GM12801 (cell line): ENCODE data around the gene CLEC11A.

ENCODE experiments used
- CTCF ChIP-seq: IDR thresholded peaks from one replicate; pipeline ENCODE4 v1.5.1; 2011; ENCODE audit warnings: control low read depth; ENCODE audit not compliant: insufficient read length; ENCODE audit errors: extremely low read depth

CLEC11A gene

GRCh38 chr19:50739914-50740426 lies 16.8 kb downstream of the CLEC11A start:
- no peak for TF ChIP-seq CTCF

- no peak for TF ChIP-seq CTCF
Measured at GRCh38 chr19:50741179-50741933, 18.2 kb downstream of the CLEC11A start.

DNA sequence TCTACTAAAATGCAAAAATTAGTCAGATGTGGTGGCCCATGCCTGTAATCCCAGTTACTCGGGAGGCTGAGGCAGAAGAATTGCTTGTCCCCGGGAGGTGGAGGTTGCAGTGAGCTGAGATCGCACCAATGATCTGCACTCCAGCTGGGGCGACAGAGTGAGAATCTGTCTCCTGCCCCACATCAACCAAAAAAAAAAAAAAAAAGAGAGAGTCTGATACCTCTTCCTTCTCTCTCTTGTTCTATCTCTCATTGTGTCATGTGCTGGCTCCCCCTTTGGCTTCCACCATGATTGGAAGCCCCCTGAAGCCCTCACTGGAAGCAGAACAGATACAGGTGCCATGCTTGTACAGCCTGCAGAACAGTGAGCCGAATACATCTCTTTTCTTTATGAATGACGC lies 20.4 kb downstream of the CLEC11A start:
- no peak for TF ChIP-seq CTCF

- no peak for TF ChIP-seq CTCF
Measured at GRCh38 chr19:50745221-50745620, 22.1 kb downstream of the CLEC11A start.

GRCh38 chr19:50749490-50749889 lies 26.3 kb downstream of the CLEC11A start:
- TF ChIP-seq CTCF = no peak

GRCh38 chr19:50750010-50750409 lies 26.8 kb downstream of the CLEC11A start:
- TF ChIP-seq CTCF = no peak

DNA sequence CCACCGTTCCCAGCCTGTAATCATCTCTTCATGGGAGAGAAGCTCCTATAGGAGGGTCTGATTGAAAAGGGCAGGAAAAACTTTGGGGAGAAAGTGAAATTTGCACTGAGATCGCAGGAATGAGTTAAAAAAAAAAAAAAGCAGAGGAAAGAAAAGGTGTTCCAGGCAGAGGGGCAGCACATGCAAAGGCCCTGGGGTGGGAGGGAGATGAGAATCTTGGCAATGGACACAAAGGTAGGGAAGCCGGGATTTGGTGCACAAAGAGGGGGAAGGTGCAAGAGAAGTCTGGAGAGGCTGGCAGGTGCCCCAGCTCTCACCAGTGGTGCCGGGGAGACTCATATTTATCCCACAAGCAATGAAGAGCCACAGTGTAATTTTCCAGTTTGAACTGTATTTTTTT lies 30.7 kb downstream of the CLEC11A start:
- no peak for TF ChIP-seq CTCF

- no peak for TF ChIP-seq CTCF
Measured at GRCh38 chr19:50759886-50760285, 36.7 kb downstream of the CLEC11A start.
